NCI-H446 treated with DMSO at 0.1 percent for 48 hours (cell line): ENCODE measurements around the gene CDH23.

Source experiments
- DNase-seq: peaks from one replicate; lab custom pipeline; 2025; lab: John Stamatoyannopoulos, UW

Gene CDH23

GRCh38 chr10:71708897-71709882 is 312.5 kb downstream of the CDH23 start:
- DNase-seq = no peak

- no peak for DNase-seq
Measured at GRCh38 chr10:71710519-71710918, 313.8 kb downstream of the CDH23 start.

DNA sequence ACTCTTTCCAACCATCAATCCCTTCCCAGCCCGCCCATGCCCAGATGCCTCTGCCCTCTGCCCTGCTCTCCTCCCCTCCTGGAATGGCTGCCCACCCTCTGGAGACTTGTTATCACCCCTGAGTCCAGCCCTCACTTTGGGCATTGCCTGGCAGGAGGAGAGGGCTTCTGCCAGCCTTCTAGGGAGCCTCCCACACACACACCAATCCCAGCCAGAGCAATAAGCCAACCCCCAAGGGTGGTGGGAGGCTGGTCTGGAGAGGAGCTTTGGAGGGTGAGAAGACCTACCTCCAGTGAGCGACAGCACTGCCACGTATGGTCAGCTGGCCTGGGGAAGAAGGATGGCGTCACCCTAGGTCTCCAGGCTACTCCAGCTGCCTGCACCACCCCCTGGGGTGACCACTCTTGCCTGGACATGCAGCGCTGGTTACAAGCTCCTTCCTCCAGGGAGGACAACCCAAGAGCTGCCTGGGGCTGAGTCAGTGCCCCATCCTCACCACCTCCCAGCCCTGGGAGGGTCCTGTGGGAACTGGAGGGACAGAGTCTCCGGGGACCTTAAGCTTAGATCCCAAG is 314.4 kb downstream of the CDH23 start:
- DNase-seq = no peak

DNA sequence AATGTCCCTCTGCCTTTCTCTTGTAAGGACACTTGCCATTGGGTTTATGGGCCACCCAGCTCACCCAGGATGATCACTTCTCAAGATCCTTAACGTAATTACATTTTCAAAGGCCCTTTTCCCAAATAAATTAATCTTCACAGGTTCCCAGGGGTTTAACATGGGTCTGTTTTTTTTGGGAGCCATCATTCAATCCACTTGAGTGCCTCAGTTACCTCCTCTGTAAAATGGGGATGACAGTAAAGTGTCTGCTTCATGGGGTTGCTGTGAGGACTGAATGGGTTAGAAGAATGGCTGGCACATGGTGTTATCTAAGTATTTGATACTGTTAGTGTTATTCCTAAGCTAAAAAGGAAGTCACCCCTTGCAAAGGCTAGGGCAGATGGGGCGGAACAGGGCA is 315.4 kb downstream of the CDH23 start:
- DNase-seq = no peak

GRCh38 chr10:71712572-71713134 is 315.9 kb downstream of the CDH23 start:
- no peak for DNase-seq

DNA sequence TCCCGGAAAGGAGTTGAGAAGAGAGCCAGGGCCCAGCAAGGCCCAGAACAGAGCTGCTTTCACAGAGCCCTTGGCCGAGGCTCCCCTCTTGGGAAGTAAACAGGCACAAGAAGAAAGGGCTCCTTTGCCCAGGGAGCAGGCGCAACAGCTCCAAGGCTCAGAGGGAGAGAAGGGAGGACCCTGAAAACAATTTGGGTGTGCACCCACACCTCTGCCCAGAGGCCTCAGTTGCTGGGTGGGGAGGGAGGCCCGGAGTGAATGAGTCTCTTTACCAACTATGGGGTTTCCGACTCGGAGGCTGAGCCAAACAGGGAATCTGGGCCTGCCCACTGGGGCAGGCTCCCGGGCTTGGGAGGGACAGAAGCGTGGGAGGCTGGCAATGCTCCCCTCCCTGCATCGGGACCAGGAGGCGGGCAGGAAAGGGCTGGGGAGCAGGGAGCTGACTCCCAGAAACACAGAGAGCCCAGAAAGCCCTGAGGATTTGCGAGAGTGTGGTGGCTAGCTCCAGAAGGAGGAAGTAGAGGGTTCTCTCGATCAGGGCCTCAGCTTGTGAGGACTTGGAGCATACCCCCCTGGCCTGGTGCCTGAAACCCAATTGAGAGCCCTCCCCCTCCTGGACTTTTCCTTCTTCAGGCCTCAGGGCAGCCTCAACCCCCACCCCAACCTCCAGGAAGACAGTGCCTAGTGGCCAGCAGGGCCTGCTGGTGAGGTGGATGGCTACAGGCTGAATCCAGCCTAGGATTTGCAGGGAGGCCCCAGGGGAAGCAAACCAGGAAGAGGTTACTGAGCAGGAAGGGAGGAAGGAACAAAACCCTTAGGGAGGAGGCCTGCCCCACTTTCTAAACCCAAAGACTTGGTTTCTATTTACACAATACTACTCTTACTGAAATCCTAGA is 316.7 kb downstream of the CDH23 start:
- no peak for DNase-seq

DNA sequence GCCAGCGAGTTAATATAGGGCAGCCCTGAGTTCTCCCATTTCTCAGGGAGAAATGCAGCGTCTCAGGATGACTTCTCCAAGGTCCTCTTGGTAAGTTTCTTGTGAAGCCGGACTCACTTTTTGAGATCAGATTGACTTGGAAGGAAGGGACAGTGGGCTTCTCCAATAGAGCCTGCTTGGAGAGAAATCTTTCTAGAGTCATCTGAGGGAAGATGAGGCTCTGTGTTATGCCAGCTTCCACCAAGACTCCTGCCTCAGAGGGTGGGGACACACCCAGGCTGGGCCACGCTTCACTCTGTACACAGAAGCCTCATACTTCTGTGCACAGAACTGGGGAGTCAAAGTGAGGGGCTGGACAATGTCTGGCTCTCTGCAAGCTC is 317.3 kb downstream of the CDH23 start:
- no peak for DNase-seq

DNA sequence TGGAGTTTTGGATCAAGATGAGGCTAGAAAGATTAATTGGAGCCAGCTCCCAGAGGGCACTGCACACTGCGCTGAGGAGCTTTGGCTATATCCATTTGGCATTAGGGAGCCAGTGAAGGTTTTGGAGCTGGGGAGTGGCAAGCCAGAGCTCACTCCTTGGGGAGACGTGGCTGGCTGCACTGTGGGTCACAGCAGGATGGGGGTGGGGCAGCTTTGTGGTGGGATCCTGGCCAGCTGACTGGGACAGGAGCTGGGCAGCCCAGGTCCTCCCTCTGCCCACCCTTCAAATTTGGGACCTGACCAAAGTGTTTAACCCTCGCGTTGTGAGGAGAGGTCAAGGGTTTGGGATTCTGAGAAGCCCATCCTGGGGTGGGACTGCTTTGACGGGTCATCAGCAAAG is 317.9 kb downstream of the CDH23 start:
- DNase-seq = no peak

DNA sequence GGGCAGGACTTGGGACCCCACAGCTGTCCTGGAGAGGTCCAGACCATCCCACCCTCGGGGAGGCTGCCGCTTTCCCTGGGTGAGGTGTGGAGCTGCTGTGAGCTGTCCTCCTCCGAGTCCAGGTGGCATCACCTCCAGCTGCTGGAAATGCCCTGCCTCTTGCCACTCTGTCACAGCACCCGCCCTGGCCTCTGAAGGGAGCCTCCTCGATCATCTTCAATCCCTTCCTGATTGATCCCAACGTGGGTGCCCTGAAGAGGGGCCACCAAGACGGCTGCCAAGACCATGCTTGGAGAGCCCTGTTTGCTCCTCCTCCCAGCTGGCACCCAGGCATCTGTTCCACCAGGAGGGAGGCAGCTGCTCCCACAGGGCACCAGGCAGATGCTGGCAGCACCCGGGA is 318.3 kb downstream of the CDH23 start:
- no peak for DNase-seq

- no peak for DNase-seq
Measured at GRCh38 chr10:71715860-71716259, 319.1 kb downstream of the CDH23 start.

DNA sequence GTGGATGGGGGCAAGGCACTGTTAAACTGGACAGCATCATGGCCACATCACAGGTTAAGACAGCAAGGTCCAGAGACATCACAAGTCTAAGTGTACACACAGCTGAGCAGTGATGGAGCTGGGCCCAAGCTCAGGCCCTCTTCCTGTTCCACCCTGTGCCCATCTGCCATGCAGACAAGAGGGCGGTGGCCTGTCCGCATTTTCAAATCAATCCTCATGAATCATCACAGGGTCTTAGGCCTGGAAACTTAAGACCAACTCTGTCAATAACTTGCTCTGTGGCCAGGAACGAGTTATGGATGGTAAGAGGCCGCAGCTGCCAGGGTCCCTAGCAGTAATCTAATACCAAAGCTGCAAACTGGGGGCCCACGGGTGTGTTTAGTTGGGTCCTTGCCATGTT is 319.7 kb downstream of the CDH23 start:
- no peak for DNase-seq

GRCh38 chr10:71717056-71717455 is 320.3 kb downstream of the CDH23 start:
- DNase-seq = no peak

DNA sequence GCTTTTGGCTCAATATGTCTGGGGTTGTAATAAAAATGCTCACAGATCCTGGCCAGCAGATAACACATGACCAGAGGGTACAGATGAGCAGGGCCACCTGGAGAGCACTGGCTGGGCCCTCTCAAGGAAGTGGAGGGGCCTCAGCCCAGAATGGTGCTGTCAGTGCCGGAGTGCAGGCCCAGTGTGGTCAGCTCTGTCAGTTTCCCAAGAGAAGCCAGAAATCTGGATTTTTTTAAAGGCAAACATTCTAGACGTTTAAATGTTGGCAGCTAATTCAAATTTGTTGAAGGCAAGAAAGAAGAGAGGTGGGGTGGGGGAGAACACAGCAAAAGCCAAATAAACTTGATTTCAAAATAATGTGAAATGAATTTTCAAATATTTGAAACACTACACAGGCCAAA is 320.8 kb downstream of the CDH23 start:
- DNase-seq = no peak

DNA sequence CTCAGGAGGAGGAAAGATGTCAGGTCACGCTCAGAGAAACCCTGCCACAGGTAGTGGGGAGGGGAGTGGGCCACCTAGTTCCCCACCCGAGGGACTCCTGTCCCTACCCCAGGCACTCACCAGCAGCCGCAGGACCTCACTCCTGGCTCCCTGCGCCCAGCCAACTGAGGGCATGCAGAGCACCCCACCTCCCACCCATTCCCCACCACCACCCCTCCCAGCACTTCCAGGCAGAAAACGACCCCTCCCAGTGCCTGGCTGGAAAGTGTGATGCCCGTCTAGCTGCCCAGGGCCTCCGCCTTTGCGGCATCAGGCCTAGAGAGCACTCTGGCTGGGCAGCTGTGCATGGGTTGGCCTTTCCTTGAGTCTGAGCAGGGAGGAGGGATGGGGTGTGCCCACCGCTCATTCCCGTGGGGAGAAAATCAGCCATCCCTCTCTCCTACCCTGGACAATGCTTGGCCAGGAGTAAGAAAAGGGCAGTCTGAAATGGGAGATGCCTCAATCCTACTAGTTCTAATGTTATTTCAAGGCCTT is 321.5 kb downstream of the CDH23 start:
- no peak for DNase-seq

DNA sequence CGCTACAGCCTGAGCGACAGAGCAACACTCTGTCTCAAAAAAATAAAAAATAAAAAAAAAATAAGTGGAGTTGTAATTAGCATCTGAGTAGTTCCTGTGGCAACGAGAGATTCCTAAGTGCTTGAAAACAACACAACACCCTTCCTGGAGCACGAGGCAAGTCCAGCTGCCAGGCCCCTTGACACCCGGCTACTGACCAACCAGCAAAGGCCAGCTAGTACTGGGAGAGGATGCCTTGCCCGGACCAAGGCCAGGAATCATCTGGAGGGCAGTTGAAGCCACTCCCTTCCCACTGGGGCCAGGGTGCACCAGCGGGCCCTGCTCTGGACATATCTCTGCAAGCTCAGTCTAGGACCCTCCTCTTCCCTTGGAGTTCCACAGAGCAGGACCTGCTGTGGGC is 322.3 kb downstream of the CDH23 start:
- DNase-seq = no peak

- no peak for DNase-seq
Measured at GRCh38 chr10:71719464-71720201, 322.9 kb downstream of the CDH23 start, which contains the start of gene C10orf105. C10orf105 (minus strand) TSS chr10:71719778; CDS start chr10:71716337, 3,441 bp downstream.

- no peak for DNase-seq
Measured at GRCh38 chr10:71720288-71720687, 323.6 kb downstream of the CDH23 start.

GRCh38 chr10:71721313-71721712 is 324.6 kb downstream of the CDH23 start:
- no peak for DNase-seq

DNA sequence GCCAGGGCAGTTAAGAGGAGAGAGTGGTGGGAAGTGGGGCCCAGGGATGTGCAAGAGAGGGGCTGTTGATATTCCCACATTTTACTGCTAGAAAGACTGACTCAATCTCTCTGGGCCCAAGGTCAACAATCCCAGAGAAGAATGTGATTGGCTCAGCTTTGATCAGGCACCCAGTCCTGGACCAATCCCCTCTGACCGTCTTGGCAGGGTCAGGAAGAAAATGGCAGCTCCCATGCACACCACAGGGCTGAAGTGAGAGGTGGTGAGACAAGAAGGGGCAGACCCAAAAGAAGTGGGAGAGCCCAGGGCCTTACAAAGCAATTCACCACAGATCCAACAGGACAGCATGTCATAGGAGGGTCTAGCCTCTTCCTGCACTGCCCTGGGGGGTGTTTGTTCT is 326.1 kb downstream of the CDH23 start:
- DNase-seq = no peak

DNA sequence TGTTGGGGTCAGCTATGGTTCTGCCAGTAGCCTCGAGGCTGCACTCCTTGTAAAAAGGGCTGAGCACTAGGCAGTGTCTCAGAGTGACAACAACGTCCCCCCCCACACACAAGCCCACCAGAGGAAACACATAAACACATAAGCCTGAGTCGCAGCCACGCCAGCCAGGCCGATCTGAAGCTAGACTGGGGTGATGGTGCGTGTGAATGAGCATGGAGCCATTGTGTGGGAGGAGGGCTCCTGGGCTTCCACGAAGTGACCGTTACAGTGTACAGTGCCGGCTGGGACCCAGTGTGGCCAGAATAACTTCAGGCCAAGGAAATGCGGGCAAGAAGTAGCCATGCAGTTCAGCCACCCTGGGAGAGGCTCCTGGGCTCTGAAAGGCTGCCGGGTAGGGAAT is 326.6 kb downstream of the CDH23 start:
- no peak for DNase-seq

GRCh38 chr10:71724539-71724938 is 327.8 kb downstream of the CDH23 start:
- DNase-seq = no peak
